GM13977 (cell line): ENCODE results near the gene SIAH2.

ENCODE experiments used
- DNase-seq: peaks from one replicate; pipeline ENCODE4 v3.0.0; 2012; ENCODE audit warnings: low spot score
- in situ Hi-C: fragments of 300-500 bp; cut with MboI; formaldehyde crosslinking; loops from one replicate; pipeline ENCODE4 v1.12.0; 2022; ENCODE audit warnings: low sequenced_read_pairs, low pct_unique_long_range_greater_than_20kb, mixed read lengths, inconsistent platforms; ENCODE audit not compliant: unreplicated experiment
- TF ChIP-seq, protein P1 (sequence below): IDR thresholded peaks from 2 replicates; pipeline ENCODE4 v1.5.1; 2012; ENCODE audit warnings: mild to moderate bottlenecking, control low read depth; ENCODE audit not compliant: insufficient read depth; ENCODE audit errors: extremely low read depth, missing control alignments

SIAH2 gene

DNA sequence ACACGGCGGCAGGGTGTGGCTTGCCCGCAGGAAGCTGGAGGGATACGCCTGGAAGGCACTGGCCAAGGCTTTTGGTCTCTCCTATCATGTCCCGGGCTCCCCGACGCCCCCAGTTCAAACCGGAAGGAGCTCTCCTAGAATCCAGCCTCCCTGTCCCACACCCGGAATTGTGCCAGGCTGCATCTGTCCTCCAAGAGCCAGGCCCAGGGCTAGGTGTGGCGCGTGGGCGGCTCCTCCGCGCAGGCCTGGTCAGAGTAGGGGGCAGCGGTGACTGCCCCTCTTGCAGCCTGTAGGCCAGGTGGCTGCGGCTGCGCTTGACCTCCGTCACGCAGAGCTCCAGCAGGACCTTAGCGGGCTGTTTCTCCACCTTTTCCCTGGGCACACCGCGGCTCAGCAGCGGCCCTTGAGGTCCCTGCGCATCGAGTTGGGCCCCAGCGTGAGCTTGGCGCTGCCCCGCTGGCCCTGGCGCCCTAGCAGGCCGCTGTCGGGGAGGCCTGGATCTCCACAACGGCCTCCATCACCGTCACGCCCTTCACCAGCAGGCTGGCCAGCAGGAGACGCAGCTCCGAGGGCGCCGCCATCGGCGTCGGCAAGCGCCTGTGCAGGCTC, 15.9 kb upstream of the SIAH2 start:
- in situ Hi-C loops: no loop called here
- no peak for DNase-seq
- TF ChIP-seq, protein P1, sequence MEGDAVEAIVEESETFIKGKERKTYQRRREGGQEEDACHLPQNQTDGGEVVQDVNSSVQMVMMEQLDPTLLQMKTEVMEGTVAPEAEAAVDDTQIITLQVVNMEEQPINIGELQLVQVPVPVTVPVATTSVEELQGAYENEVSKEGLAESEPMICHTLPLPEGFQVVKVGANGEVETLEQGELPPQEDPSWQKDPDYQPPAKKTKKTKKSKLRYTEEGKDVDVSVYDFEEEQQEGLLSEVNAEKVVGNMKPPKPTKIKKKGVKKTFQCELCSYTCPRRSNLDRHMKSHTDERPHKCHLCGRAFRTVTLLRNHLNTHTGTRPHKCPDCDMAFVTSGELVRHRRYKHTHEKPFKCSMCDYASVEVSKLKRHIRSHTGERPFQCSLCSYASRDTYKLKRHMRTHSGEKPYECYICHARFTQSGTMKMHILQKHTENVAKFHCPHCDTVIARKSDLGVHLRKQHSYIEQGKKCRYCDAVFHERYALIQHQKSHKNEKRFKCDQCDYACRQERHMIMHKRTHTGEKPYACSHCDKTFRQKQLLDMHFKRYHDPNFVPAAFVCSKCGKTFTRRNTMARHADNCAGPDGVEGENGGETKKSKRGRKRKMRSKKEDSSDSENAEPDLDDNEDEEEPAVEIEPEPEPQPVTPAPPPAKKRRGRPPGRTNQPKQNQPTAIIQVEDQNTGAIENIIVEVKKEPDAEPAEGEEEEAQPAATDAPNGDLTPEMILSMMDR: no peak

DNA sequence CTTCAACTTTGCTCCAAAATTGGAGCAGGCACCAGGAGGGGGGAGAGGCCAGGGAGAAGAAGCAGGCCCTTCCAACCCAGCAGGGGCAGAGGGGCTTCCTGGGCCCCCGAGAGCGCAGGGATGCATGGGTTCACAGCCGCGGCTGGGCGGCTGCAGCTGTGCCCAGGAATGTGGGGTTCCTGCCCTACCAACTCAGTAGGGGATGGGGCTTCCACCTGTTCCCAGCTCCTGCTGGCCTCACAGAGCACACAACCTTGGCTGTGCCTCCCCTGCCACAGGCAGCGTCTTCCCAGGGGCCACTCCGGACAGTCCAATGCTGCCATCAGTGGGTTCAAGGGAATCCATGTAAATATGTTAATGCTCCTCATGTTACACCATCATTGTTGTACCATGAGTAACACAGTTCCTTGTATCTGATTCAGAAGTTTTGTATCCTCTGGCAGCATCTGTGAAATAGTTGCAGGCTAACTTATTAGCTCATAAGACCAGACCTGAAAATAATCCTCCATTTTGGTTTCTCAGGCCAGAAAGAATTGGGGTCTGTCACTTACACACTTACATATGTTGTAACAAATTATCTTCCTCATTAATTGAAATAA, 12.1 kb upstream of the SIAH2 start:
- DNase-seq: no peak
- TF ChIP-seq, protein P1: no peak
- in situ Hi-C loops: no loop called here

DNA sequence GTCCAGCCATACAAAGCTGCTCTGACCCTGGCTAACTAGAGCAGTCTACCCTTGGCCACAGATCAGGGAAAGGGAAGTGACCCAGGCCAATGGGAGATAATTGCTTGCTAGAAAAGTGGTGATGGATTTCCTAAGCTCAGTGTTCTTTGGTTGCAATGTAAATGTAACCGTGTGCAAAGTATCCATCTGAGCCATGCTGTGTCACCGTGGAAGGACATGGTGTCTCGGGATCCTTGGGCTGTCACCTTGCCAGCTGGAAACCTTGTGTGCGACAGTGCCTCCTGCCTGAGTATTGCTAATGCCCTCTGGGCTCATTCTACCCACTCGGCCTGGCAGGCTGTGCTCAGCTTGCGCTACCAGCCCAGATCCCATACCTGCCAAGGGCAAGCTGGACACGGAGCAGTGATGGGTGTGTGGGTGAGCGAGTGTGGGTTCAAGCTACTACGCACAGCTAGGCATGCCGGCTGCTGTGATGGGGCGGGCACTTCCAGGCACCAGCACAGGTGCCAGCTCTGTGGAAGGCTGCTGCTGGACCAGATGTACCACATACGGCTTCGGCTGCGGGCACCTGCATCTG, 10.7 kb upstream of the SIAH2 start:
- no peak for DNase-seq
- in situ Hi-C loops: no loop called here
- TF ChIP-seq, protein P1: no peak

DNA sequence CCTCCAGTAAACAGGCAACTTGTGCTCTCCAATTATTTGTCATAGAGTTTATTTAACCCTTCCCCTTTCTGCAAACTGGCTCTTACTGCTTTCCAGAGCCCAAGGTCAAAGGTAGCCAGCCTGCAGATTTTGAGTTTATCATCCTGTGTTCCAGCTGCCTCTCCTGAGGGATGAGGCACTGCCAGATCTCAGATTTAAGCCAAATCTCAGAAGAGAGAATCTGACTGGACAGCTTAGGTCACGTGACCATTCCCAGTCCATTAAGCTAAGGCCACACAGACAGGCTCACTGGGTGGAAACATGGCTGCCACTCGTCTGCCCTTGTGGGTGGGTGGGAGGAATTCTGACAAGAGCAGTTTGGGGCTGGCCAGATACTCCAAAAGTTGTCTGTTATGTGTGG, 8.6 kb upstream of the SIAH2 start:
- in situ Hi-C loops: no loop called here
- no peak for DNase-seq
- TF ChIP-seq, protein P1: no peak

DNA sequence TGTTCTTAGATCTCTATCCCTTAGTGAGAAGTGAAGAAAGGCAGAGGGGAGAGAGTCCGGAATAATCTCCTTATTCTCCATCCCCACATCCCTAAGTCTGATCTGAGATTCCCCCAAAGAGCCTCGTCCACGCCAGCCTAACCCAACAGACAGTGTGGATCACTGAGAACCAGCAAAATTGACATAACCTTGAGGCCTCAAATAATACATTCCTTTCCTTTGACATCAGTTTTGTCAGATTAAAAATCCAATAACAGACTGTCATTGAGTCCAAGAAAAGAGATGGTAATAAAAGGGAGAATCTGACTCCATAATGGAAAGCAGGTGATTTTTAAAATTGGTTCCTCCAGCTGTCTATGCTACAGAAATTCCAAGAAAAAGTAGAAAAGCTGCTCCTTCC, 7.7 kb upstream of the SIAH2 start:
- DNase-seq: no peak
- in situ Hi-C loops: no loop called here
- TF ChIP-seq, protein P1: no peak

DNA sequence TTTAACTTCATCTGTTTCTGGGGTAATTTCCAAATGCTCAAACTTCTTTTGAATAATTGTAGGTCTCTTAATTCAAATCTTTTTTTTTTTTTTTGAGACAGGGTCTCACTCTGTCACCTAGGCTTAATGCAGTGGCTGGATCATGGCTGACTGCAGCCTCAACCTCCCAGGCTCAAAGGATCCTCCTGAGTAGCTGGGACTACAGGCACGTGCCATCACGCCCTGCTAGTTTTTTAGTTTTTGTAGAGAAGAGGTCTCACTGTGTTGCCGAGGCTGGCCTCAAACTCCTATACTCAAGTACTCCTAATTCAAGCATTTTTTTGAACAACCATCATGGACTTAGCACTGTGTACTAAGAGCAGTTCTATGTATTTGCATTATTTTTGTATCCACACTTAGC, 3.8 kb upstream of the SIAH2 start:
- TF ChIP-seq, protein P1: no peak
- in situ Hi-C loops: no loop called here
- no peak for DNase-seq
